CD4-positive, alpha-beta T cell treated with Interleukin-2 at 100 ng/mL for 4 hours (primary cell): ENCODE data around the gene TSPAN12.

Source experiments
- DNase-seq: peaks from one replicate; pipeline ENCODE4 v3.0.0-alpha.2; 2020; ENCODE audit warnings: low spot score

TSPAN12 gene

DNA sequence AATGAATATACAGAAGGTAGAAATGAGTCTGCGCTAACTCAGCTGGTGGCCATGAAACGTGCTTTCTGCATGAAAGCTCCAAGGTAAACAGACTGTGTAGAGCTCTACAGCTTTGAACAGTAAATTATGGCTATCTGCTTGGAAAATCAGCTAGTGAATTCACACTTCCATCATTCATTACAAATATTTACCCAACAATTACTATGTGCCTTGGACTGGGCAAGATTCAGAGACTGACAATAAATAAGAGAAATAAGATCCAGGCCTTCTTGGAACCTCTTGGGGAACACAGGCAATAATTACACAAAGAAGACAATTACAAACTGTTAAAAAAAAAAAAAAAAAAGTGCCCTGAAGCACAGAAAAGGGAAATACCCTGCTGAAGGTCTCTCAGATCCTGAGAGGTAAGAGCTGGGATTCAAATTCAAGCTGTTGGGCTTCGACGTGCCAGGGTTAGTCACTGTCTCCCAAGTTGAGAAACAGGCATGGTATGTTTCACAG, 15.8 kb downstream of the TSPAN12 start:
- no peak for DNase-seq

DNA sequence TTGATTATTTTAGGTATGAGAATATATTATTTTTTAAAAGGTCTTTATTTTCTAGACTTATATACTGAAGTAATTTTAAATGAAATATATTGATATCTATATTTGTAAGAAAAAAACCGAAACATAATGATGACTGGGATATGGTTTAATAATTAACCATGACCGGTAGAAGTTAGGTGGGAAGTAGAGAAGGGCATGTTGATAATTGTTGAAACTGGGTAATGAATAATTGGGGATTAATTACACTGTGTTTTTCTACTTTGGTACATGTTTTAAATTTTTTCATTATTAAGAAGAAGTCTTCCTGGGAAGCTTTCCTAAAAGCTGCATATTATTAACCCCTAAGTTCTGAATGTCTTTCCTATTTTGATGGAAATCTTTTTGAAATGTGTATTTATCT, 16.3 kb downstream of the TSPAN12 start:
- no peak for DNase-seq

- DNase-seq, result no peak
Measured at GRCh38 chr7:120838281-120838682, 19.7 kb downstream of the TSPAN12 start.

DNA sequence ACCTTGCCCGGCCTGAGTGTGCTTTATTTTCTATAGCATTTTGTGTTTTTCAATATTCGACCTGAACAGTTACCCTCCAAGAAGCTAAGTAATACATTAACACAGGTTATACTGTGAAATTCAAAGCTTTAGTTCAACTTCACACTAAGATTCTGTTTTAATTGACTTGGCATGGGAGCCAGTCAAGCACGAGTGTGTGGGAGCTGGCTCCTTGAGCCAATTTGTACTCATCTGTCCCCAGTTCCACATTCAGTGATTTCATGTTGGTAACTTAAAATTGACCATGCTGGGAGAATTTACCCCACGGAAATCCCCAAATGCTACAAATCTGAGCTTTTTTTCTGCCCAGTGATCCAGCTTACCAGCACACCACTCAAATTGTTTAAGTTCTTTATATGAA, 20.3 kb downstream of the TSPAN12 start:
- DNase-seq, result no peak

- no peak for DNase-seq
Measured at GRCh38 chr7:120836556-120837115, 21.3 kb downstream of the TSPAN12 start.

GRCh38 chr7:120834726-120835125, 23.2 kb downstream of the TSPAN12 start:
- DNase-seq, result no peak

GRCh38 chr7:120833546-120833945, 24.4 kb downstream of the TSPAN12 start:
- no peak for DNase-seq

GRCh38 chr7:120832803-120833202, 25.1 kb downstream of the TSPAN12 start:
- no peak for DNase-seq

GRCh38 chr7:120831260-120831659, 26.7 kb downstream of the TSPAN12 start:
- DNase-seq, result no peak

GRCh38 chr7:120829487-120829886, 28.5 kb downstream of the TSPAN12 start:
- DNase-seq, result no peak

DNA sequence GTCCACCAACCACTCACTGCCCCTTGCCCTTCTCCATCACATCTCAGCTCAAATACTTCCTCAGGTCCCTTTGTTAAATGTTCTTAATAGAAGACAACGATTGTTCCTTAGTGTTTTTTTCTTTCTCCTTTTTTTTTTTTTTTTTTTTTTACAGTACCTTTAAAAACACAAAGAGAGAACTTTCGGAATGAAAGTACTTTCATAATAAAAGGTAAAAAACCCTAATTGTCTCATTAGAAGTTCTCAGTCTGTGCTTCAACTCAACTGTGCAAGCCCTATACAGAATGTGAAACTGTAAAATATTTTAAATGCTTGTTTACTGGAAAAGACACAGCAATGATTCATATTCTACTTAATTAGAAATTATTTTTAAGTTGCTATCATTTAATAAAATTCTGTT, 29.4 kb downstream of the TSPAN12 start:
- no peak for DNase-seq

- DNase-seq, result no peak
Measured at GRCh38 chr7:120827371-120828118, 30.4 kb downstream of the TSPAN12 start.

DNA sequence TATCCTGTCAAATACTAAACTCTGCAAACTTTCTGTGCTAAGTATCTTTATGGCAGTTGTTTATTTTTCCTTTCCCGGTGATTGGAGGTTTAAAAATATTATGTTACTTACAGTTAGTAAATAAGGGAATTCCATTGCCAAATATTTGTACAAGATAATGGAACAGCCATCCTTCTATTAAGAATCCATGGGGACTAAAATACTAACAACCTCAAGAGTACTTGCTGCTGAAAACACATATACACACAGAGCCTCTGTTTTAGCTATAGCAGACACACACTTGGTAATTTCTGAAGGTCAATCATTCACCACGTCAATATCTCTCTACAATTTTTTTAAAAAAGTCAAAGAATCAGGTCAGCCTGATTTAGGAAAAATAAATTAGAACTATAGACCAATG, 32.4 kb downstream of the TSPAN12 start:
- DNase-seq, result no peak

DNA sequence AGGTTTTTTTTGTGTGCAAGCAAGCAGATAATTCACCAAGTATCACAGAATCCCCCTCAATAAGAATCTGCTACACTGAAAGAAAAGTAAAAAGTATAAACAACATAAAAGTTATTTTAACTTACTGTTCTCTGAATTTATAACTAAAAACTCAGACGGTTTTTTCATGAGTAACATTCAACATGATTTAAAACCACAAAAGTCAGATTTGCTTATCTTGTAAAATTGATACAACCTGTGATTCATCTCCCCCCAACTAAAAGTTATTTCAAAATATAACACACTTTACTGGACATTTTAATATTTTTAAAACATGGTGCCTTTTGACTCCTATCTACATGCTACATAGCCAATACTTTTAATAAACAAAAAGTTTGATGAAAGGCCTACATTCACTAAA, 32.8 kb downstream of the TSPAN12 start:
- no peak for DNase-seq

DNA sequence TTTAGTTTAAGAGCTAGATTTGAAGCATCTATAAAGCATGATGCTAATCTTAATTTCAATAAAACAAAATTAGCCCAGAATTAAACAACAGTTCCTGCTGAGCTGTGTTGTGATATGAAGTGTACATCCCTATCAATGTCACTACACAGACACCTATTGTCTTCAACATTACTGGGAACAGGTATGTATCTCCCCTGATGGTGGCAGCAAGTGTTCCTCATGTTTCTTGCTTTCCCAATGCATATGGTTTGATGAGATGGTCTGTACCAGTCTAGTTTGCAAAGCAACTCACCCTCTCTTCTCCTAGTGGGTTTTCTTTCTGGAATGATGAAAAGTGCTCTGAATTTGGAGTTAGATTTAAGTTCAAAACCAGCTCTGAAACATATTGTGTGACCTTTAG, 38.1 kb downstream of the TSPAN12 start:
- no peak for DNase-seq

DNA sequence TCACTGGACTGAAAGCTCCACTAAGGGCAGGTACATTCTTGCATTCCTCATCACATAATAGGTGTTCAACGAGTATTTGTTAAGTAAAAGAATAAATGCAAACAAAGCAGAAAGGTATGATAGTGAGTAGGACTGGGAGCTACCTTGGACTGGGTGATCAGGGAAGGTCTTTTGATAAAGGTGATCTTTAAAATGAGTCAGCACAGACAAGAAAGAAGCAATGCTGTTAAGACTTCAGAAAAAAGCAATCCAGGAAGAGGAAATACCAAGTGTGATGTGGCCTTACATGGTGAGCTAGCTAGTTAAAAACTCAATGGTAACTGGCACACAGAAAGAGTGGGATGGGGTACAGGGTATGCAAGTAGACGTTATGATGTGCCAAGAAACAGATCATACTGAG, 40.1 kb downstream of the TSPAN12 start:
- no peak for DNase-seq

GRCh38 chr7:120814253-120814939, 43.5 kb downstream of the TSPAN12 start:
- DNase-seq, result no peak

DNA sequence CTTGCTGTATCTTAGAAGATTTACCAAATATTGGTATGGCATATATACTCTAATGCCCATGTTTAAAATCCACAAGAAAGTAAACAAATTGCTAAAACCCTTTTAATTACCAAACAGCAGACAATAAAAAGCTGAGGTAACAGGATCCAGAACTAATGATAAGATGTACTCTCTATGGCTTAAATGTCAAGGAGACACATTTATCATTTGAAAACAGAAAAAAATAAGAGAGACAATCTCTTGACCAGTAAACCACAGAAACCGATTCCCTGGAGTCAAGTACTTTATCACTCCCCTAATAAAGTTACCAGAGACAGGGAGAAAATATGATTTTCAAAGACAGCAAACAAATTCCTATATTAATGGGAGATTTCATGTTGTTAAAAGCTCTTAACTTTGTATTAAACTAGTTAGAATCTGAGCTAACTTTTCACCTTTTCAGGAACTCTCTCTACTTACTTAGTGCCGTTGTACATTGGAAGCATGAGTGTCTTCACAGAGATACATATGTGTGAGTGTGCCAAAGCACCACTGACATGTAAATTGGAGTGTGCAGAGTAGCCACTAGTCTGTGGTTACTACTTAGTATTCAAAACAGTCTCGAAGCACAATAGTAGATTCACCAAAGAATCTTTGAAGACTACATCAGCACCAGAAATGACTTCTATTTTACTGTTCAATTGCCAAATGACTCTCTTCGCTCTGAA, 44.2 kb downstream of the TSPAN12 start:
- DNase-seq, result no peak

- DNase-seq, result no peak
Measured at GRCh38 chr7:120813089-120813488, 44.9 kb downstream of the TSPAN12 start.

DNA sequence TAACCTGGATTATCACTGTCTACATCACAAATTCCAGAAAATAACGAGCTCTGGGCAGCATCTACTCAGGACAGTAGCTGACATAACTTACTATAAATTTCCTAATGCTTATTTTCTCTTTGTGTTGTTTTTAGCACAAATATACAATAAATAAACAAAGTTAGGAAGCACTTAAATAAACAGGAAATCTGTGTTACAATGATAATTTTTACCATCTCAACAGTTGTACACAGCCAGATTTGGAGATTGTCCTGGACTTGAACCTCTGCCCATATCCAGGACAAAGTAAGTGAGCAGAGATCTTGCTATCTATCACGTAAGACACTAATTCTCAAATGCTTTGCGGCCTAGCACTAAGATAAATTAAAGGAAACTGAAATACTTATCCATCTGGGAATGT, 48.7 kb downstream of the TSPAN12 start:
- DNase-seq, result no peak

- DNase-seq, result no peak
Measured at GRCh38 chr7:120807390-120807789, 50.6 kb downstream of the TSPAN12 start.

- DNase-seq, result no peak
Measured at GRCh38 chr7:120806669-120807068, 51.3 kb downstream of the TSPAN12 start.
